ENCODE data around the gene FUT7. TPM values are rescaled to one million over a fixed set of nuclear protein-coding genes. Genes with fewer than 3 reads are reported as not detected.

The FUT7 gene
- total and polyA plus RNA-seq, 2 of the 8 experiments (the other 6 are each of a cell fraction or from before 2014, with no cell fraction given): not detected

DNA sequence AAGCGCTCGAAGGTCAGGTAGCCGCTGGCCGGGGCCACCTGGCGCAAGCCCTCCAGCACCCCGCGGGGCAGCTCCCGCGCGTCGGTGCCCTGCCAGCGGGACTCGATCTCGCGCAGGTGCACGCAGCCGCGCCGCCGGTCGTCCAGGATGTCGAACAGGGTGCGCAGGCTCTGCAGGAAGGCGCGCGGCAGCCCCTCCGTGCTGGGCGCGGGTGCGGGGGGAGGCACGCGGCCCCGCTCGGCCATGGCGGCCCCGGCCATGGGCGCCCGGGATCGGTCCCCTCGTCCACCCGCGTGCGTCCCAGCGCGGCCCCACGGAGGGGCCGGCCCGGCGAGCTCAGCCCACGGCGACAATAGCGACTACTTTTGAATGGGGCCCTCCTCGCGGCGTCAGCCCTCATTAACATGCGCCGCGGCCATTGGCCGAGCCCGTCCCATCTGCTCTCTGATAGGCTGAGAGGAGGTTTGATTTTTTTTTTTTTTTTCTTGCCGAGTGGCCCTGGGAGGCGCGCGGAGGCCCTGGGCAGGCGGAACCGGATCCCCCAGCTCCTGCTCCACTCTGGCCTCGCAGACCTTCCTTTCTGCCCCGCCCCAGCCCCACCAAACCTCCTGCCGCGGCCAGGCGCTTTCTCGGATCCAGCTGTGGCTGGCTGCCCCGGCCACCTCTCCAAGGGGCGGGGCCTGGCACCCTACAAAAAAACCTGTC lies 38.5 kb upstream of the FUT7 start, which contains the start of gene SAPCD2:
SAPCD2 (minus strand) TSS at position 357 of the 705 bp plus-strand sequence; CDS start at position 260, 97 bp downstream.
- H3K23me2 ChIP-seq (ENCODE audit: low read depth, low read length): peaks cover 13% of the 10 kb centered on the region
- H3K27me3 ChIP-seq (replicated peaks in 1 of 4; ENCODE audit: control insufficient read depth in 3 of 4, extremely low read depth in 1 of 4, insufficient read depth in 3 of 4, low read length in 3 of 4): peaks cover 0 to 18% (median 7%) of the 10 kb centered on the region in 4 experiments; a peak in 5 of 7 replicates
- H2BK15ac ChIP-seq (ENCODE audit: low read length): peak within 1 kb of the TSS; percentile 98
- 0 out of 2 replicates have a peak within 1 kb of the TSS, but pooled peaks have one; percentile 3 for H2AFZ ChIP-seq (ENCODE audit: low read length)
- H3K9me3 ChIP-seq (ENCODE audit: insufficient read depth in 2 of 2, low read depth in 1 of 2, low read length in 1 of 2): no peaks in the 10 kb centered on the region
- peak within 1 kb of the TSS; percentile 90 for H2BK20ac ChIP-seq (ENCODE audit: low read length)
- H3K4me2 ChIP-seq (ENCODE audit: insufficient read depth in 1 of 2, low read depth in 2 of 2, low read length in 2 of 2): peak within 1 kb of the TSS; percentile 73 to 85
- peaks cover 2% of the 10 kb centered on the region; the same call in 1 of the 2 replicates for H3K79me1 ChIP-seq (ENCODE audit: low read depth, low read length)
- peak within 1 kb of the TSS in 3 of 4 experiments; percentile 10 to 34 (median 20); a peak in 3 of 7 replicates for H3K9ac ChIP-seq (replicated peaks in 1 of 4; ENCODE audit: extremely low read depth in 1 of 4, low read depth in 3 of 4, low read length in 3 of 4)
- no peaks in the 10 kb centered on the region for H3K36me3 ChIP-seq (ENCODE audit: control insufficient read depth in 2 of 4, insufficient read depth in 4 of 4, low read length in 3 of 4)
- peak within 1 kb of the TSS; percentile 81 for H3K18ac ChIP-seq (ENCODE audit: extremely low read depth, low read length)
- peak within 1 kb of the TSS; percentile 90 for H4K8ac ChIP-seq (ENCODE audit: extremely low read depth, insufficient read depth, low read length)
- DNase-seq (ENCODE audit: low read depth in 1 of 2, low spot score in 2 of 2) (peak; percentile 75 to 84), FAIRE-seq (no peak)
- peaks cover 0 to 27% (median 21%) of the 10 kb centered on the region in 4 experiments; a peak in 6 of 7 replicates for H3K4me1 ChIP-seq (replicated peaks in 1 of 4; ENCODE audit: control insufficient read depth in 3 of 4, insufficient read depth in 4 of 4, low read length in 3 of 4)
- H4K20me1 ChIP-seq (replicated peaks in 1 of 2; ENCODE audit: control insufficient read depth in 1 of 2, insufficient read depth in 2 of 2, low read length in 2 of 2): peaks cover 23 to 25% of the 10 kb centered on the region in 2 experiments
- H2AK5ac ChIP-seq (ENCODE audit: low read depth, low read length): peak within 1 kb of the TSS; percentile 99; the same call in 1 of the 2 replicates
- WGBS, 2 experiments (ENCODE audit: extremely low coverage in 1 of 2, insufficient coverage in 1 of 2, insufficient read length in 1 of 2, insufficient replicate concordance in 2 of 2, low coverage in 1 of 2, low lambda C conversion rate in 2 of 2, missing lambda C conversion rate in 1 of 2): 1% methylated on average over 40 of the region's 74 CpGs; no CpG with 5 or more reads in 1 of the 2 experiments
- peak within 1 kb of the TSS; percentile 83 for H2BK120ac ChIP-seq (replicated peaks; ENCODE audit: low read depth, low read length)
- H3K14ac ChIP-seq (ENCODE audit: insufficient read length): no peak within 1 kb of the TSS
- peak within 1 kb of the TSS; percentile 12 for H3K56ac ChIP-seq (replicated peaks; ENCODE audit: insufficient read length, low read depth, low read length)
- no peak within 1 kb of the TSS; the same call in 1 of the 2 replicates for H3K27ac ChIP-seq (ENCODE audit: low read depth, low read length)
- POLR2A ChIA-PET (ENCODE audit: partially characterized antibody): interaction anchor here (0.6 to 2.0 kb wide), 10 partner anchors 11 to 172 kb away, joined by 3 to 5 read pairs (median 4); partner anchors contain the start of gene MAN1B1
- H2BK5ac ChIP-seq (ENCODE audit: low read depth, low read length): peak within 1 kb of the TSS; percentile 44; the same call in 1 of the 2 replicates
- peak within 1 kb of the TSS; percentile 71 for H4K91ac ChIP-seq (replicated peaks; ENCODE audit: insufficient read length, low read length)
- H2BK12ac ChIP-seq (ENCODE audit: low read depth, low read length): peak within 1 kb of the TSS; percentile 98; the same call in 1 of the 2 replicates
- H3K4me3 ChIP-seq (ENCODE audit: extremely low read depth in 1 of 4, insufficient read depth in 2 of 4, low read depth in 3 of 4, low read length in 4 of 4): peak within 1 kb of the TSS; percentile 46 to 64 (median 48)
- H3K23ac ChIP-seq (ENCODE audit: insufficient read length): no peak within 1 kb of the TSS
- H4K5ac ChIP-seq (ENCODE audit: insufficient read length, low read depth, low read length): peak within 1 kb of the TSS; percentile 39
- H3K4ac ChIP-seq (replicated peaks; ENCODE audit: insufficient read length, low read depth, low read length): peak within 1 kb of the TSS; percentile 24
- CTCF ChIA-PET (ENCODE audit: partially characterized antibody): interaction anchor here (0.6 to 13.5 kb wide), 21 partner anchors 7 to 313 kb away, joined by 3 to 291 read pairs (median 5); partner anchors contain the start of genes ABCA2, ENTPD2, FUT7 and MAN1B1
- no peaks in the 10 kb centered on the region for H3K79me2 ChIP-seq (ENCODE audit: control insufficient read depth in 1 of 2, insufficient read depth in 2 of 2, low read length in 2 of 2)
- TF ChIP-seq EP300 (IDR thresholded peaks at IDR 0.05; ENCODE audit: borderline replicate concordance in 1 of 2, low read depth in 2 of 2, low read length in 2 of 2) (0 out of 3 replicates have a peak, but pooled peaks of 1 of the 2 experiments have one; percentile 18), SP1 (IDR thresholded peaks at IDR 0.05; ENCODE audit: low read depth, low read length) (peak; percentile 66; the same call in 1 of the 2 replicates), SRF (IDR thresholded peaks at IDR 0.05; ENCODE audit: low read depth, low read length) (no peak), SP2 (IDR thresholded peaks at IDR 0.05; ENCODE audit: low read length) (no peak), TCF12 (IDR thresholded peaks at IDR 0.05; ENCODE audit: low read depth, low read length) (no peak), JUND (IDR thresholded peaks at IDR 0.05; ENCODE audit: low read length) (no peak), BACH1 (IDR thresholded peaks at IDR 0.05; ENCODE audit: low read length) (no peak; the same call in 1 of the 2 replicates), EGR1 (IDR thresholded peaks at IDR 0.05; ENCODE audit: borderline replicate concordance, low read depth, low read length) (no peak), RBBP5 (IDR thresholded peaks at IDR 0.05; ENCODE audit: borderline replicate concordance, low read depth, low read length) (peak; percentile 21; the same call in 1 of the 2 replicates)
- TF ChIP-seq, protein P1, sequence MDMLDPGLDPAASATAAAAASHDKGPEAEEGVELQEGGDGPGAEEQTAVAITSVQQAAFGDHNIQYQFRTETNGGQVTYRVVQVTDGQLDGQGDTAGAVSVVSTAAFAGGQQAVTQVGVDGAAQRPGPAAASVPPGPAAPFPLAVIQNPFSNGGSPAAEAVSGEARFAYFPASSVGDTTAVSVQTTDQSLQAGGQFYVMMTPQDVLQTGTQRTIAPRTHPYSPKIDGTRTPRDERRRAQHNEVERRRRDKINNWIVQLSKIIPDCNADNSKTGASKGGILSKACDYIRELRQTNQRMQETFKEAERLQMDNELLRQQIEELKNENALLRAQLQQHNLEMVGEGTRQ (IDR thresholded peaks at IDR 0.05; ENCODE audit: low read length): no peak
